HG02884 (cell line): ENCODE results near the gene PPFIA2.
A peak's percentile ranks its signal among the peaks of the same experiment; 100 is the strongest.
"Not testable (repeated sequence)": the region's sequence is repeated elsewhere in the genome, so short reads cannot be mapped to it uniquely, and the experiment has no call there.

Source experiments
- ATAC-seq: cut with Tn5 transposase; IDR thresholded peaks from one replicate; pipeline ENCODE4 v1.9.1; 2021; ENCODE audit warnings: mild to moderate bottlenecking, moderate library complexity; ENCODE audit not compliant: unreplicated experiment

Gene PPFIA2

GRCh38 chr12:81670759-81671158 lies 88.4 kb downstream of the PPFIA2 start:
- no peak for ATAC-seq

DNA sequence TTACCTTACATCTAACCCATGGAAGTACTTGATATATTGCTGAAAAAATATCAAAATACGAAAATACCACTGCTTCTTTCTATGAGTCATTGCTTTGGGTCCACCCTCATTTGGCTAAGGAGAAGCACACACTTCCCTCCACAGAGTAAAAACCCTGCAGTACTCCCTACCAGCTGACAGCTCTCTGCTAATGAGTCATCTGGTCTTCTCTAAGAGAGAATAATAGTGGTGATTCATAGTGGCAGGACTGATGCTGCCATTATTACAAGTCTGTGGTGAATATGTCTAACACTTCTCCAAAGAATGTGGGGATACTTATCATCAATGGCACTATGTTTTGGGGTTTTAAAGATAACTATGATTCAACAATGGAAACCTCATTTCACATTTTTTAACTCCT lies 90.7 kb downstream of the PPFIA2 start:
- ATAC-seq = peak; percentile 88

DNA sequence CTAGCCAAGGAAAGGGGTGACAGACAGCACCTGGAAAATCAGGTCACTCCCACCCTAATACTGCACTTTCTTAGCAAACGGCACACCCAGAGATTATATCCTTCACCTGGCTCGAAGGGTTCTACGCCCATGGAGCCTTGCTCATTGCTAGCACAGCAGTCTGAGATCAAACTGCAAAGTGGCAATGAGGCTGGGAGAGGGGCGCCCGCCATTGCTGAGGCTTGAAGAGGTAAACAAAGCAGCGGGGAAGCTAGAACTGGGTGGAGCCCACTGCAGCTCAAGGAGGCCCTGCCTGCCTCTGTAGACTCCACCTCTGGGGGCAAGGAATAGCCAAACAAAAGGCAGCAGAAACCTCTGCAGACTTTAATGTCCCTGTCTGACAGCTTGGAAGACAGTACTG lies 99.8 kb downstream of the PPFIA2 start:
- not testable (repeated sequence) for ATAC-seq

DNA sequence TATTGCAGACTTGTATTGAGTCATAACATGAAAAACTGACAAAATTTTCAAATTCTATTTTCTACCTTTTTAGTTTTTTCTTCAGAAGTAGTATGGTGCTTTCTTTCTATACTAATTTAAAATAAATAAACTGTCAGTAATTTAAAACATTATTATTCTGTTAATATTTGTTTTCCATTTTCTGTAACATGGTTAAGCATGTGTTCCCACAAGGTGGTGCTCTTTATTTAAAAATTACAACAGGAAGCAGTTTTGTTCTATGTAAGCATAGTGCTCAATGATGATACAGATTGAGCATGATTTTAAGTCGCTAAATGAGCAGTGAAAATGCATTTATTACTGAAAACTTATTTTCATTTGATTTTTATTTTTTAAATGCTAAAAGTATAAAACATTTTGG lies 114.6 kb downstream of the PPFIA2 start:
- ATAC-seq = peak; percentile 80

GRCh38 chr12:81639196-81639595 lies 120.0 kb downstream of the PPFIA2 start:
- no peak for ATAC-seq

DNA sequence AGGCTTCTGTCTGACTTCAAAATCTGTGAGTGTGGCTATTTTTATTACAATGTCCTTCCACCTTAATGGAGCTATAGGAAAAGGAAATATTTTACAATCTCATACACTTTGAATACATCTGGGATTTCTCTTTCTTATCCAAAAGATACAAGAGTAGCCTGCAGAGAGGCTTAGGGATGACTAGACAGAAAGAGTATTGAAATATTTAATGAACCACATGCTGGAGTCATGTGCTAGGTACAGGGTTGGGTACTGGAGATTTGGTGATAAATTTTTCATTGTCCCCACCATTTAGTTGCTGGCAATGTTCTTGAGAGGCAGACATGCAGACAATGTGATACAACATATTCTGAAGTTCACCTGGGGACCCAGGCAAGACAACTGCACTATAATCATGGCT lies 126.0 kb downstream of the PPFIA2 start:
- no peak for ATAC-seq

DNA sequence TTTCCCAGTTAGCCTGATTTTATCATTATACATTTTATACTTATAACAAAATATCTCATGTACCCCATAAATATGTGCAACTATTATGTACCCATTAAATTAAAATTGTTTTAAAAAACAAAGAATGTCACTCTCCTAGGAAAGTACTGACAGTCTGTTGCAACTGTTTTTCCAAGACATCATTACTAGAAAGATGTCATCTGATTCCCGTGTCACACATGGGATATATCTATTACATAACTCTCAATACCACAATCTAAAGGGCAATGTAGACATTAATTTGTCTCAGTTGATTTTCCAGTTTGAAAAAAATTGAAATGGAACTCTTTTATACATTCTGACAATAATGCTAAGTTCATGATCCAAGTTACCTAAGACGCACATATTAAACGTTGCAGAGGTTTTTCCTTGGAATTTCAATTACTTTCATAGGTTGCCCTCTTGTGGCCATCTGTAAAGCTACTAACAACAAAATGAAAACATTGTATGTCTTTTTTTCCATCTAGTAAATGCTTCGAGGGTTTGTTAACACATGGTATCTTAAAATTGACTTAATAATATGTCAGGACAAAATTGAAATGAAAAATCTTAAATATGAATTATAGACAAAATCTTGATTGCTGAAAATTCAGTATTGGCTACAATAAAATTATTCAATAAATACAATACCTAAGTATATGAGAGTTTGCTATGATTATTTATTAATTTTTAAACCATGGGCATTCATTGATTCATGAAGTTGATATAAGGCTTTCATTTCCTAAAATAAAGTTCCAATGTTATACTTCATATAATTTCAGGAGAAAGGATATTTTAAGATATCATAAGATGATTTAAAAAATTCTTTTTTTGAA lies 131.6 kb downstream of the PPFIA2 start:
- no peak for ATAC-seq

- no peak for ATAC-seq
Measured at GRCh38 chr12:81626406-81626805, 132.7 kb downstream of the PPFIA2 start.

- no peak for ATAC-seq
Measured at GRCh38 chr12:81617915-81618314, 141.2 kb downstream of the PPFIA2 start.

DNA sequence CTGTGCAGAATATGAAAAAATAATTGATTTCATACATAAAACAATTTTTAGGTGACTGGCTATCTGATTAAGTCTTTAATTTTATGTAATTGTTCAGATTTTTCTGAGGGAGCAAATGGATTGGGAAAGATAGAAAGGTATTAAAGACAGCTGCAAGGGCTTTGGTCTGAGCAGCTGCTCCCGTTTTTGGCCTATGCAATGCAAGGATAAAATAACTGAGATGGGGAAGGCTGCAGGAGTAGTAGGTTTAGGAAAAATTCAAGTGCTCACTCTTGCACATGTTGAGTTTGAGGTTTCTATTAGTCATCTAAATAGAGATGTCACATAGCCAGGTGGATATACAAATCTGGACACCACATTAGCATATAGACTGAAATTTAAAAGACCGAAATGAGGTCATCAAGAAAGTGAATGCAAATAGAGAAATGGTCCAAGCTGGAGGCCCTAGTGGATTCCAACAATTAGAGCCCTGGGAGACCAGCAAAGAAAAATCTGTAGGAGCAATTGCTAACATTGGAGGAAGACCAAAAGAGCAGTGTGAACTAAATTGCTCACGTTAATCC lies 144.0 kb downstream of the PPFIA2 start:
- no peak for ATAC-seq

DNA sequence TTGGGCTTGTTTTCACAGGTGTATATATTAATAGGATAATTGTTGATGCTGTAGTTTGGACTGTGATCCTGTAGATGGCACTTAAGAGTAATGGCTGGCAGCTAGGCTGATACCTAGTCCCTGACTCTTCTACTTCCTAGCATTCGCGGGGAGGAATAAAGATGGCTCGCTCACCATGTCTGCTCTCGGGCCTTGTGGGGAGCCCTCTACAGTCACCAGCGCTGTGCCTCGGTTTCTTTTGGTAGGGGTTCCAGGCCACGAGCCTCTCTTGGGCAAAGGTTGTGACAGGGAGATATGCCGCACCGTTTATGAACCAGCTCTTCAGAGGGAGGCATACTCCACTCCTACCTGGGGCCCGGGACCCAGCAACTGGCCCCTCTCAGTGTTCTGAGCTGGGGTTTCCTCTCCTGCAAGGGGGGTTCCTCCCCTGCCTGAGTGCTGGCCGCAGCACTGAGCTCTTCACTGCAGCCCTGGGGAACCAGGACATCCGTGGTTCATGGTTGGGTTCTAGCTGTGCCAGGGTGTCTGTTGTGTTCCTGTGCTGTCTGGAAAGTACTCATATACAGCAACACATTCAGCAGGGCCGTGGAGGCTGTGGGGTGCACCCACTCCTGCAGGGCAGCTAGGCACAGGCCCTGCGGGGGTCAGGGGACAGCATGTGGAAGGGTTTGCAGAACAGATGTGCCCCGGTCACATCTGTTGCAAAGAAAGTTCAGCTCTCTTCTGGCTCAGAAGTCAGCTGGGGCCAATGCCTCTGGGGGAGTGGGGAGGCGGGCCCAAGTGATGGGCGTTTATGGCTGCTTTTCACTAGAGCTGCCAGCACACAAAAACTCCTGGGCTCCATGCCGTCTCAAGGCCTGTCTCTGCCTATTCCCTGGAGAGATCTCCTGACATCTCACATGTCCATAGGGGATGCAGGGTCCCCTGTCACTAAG lies 147.9 kb downstream of the PPFIA2 start:
- ATAC-seq = no peak

GRCh38 chr12:81597928-81598604 lies 161.1 kb downstream of the PPFIA2 start:
- ATAC-seq = no peak

DNA sequence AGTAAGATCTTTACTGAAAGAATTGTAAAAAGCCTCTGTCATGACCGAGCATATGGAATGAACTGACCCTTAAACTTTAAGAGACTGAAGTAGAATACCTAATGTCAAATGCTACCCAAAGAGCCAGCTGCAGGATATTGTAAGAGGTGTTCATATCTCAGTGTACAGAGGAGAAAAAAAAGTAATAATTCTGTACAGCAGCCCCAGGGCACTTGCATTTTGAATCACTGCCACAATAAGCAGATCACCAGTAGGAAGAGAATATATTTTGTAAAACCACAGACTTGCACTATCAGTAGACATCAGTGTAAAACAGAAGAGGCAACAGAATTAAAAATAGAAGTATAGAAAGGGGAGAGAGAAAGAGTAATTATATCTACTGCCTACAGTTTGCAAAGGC lies 162.6 kb downstream of the PPFIA2 start:
- no peak for ATAC-seq

DNA sequence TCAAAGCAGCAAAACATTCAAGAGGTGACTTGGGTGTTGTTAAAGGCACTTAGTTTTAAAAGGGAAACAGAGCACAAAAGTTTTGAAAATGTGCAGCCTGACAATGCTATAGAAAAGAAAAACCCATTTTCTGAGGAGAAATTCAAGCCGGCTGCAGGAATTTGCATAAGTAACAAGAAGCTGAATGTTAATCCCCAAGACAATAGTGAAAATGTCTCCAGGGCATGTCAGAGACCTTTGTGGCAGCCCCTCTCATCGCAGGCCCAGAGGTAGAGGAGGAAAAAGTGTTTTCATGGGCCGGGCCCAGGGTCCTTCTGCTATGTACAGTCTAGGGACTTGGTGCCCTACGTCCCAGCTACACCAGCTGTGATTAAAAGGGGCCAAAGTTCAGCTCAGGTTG lies 167.9 kb downstream of the PPFIA2 start:
- no peak for ATAC-seq

- ATAC-seq = not testable (repeated sequence)
Measured at GRCh38 chr12:81590703-81591102, 168.4 kb downstream of the PPFIA2 start.

DNA sequence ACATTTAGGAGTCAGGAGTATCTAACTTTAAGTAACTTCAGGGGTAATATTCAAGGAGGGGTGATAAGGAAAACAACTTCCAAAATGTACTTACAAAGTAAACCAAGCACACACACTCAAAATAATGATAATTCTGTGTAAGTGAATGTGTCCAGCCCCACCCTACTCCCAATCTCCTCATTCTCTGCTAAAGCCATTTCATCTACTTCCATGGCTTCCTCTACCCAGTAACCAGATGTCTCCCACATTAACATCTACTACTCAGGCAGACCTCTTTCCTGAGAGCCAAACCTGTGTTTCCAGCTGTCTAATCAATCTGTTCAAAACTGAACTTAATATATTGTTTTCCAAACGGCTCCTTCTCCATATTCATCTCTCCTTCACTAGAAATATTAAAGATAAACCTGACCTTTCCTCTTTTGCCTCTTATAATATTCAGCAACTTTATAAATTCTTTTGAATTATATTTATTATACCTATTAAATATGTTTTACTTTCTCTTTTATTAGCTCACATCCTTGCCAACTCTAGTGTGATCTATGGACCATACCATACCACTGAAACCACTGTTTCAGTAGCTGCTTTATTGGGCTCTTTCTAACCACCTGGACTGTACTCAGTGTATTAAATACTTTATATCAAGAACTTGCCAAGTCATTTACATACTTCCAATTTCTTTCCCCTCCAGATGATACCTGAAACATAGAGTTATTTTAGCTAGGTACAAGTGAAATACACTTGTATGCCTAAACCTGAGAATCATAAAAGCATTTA lies 170.7 kb downstream of the PPFIA2 start:
- ATAC-seq = no peak

DNA sequence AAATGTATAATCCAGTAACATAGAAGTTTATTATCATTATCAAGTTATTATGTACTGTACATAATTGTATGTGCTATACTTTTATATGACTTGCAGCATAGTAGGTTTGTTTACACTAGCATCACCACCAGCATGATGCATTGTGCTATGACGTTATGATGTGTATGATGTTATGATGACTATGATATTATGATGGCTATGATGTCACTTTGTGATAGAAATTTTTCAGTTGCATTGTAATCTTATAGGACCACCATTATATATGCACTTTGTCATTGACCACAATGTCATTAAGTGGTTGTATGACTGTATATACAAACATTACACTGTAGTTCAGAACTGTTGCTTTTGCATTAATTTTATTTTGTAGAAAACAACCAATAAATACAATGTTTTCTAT lies 173.4 kb downstream of the PPFIA2 start:
- ATAC-seq = no peak

- ATAC-seq = no peak
Measured at GRCh38 chr12:81573228-81573627, 185.9 kb downstream of the PPFIA2 start.

GRCh38 chr12:81572411-81572810 lies 186.7 kb downstream of the PPFIA2 start:
- ATAC-seq = no peak

- ATAC-seq = no peak
Measured at GRCh38 chr12:81570234-81570633, 188.9 kb downstream of the PPFIA2 start.
